A549 treated with RU486 at 1 μM for 4 hours (cell line): ENCODE results near the gene KRTAP1-3. TPM values are rescaled to one million over a fixed set of nuclear protein-coding genes. Genes with fewer than 3 reads are reported as not detected.

Experiments used
- total RNA-seq: library from RNA; stranded (reverse); fragments of 200-300 nt; extraction: Qiagen RNA extraction; gene quantifications from 5 replicates; pipeline ENCODE4 v1.2.3, GENCODE V29; 2022; ENCODE audit warnings: low read depth

Gene KRTAP1-3
- total RNA-seq, result not detected in 5 replicates

DNA sequence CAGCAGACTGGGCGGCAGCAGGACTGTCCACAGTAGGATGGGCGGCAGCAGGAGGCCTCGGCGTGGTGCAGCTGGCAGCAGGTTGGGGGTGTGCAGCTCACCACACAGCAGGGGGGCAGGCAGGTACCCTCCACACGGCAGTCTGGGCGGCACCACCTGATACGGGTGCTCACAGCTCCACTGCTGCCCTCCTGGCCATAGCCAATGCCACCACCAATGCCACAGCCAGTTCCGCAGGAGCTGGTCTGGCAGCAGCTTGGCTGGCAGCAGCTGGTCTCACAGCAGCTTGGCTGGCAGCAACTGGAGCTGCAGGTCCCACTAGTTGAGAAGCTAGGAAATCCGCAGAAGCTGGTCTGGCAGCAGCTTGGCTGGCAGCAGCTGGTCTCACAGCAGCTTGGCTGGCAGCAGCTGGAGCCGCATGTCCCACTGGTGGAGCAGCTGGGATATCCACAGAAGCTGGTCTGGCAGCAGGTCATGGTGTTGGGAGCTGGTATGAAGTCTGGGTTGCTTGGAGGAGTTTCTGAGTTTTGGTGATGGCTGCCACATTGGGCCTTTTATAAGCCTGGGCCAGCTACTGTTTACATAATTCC, at the start of gene KRTAP1-3:
TSS of gene KRTAP1-3 (minus strand) at position 529 of the 590 bp plus-strand sequence. CDS start at position 476, 53 bp downstream.

DNA sequence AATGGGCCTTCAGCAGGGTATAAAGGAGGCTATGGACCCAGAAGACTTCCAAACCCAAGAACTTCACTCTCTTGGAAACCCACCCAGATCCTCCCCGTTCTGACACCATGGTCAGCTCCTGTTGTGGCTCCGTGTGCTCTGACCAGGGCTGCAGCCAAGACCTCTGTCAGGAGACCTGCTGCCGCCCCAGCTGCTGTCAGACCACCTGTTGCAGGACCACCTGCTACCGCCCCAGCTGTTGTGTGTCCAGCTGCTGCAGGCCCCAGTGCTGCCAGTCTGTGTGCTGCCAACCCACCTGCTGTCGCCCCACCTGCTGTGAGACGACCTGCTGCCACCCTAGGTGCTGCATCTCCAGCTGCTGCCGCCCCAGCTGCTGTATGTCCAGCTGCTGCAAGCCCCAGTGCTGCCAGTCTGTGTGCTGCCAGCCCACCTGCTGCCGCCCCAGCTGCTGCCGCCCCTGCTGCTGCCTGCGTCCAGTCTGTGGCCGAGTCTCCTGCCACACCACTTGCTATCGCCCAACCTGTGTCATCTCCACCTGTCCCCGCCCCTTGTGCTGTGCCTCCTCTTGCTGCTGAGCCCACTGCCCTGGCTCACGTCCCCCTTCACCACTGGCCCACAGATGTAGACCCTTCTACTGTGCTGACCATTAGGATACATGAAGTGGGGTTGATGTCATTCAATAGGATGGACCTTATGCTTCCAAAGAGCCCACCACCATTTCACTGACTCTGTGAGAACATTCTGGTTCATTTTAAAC, 49.6 kb upstream of the KRTAP1-3 start, which contains the start of gene KRTAP4-7:
TSS of gene KRTAP4-7 (plus strand) at position 51 of the 757 bp plus-strand sequence. CDS start at position 108, 57 bp downstream.

GRCh38 chr17:41065829-41066624, 31.4 kb upstream of the KRTAP1-3 start, which contains the start of gene KRTAP2-4:
Gene KRTAP2-4 (minus strand): TSS chr17:41065879. CDS start chr17:41065845, 34 bp downstream.

DNA sequence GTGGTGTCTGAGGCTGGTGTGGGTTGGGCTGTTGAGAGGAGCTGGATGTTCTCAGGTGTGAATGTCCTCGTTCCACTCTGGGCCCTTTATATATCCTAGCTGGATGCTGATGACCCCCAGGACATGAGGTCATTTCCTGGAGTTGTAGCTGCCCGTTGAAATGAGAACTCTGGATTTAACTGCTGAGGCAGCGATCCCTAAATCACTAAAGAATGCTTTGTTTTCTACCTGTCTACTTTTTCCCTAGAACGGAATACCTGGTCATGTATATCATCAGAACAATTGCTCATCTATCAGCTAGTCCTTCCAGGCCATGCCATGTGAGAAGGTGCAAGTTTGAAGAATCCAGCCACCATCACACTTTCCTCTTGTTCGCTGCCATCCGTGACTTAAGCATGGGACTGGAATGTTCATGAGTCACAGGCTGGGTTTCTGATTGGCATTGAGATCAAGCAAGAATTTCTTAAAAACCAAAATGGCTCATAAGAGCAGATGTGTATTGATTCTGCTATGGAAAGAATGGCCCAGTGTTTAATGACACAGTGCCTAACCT, 25.5 kb upstream of the KRTAP1-3 start, which contains the start of gene KRTAP2-3:
TSS of gene KRTAP2-3 (minus strand) at position 63 of the 553 bp plus-strand sequence. CDS start 64 bp downstream, outside the sequence.

GRCh38 chr17:41055130-41055529, 20.5 kb upstream of the KRTAP1-3 start, which contains the start of gene KRTAP2-2:
Gene KRTAP2-2 (minus strand): TSS chr17:41055230. CDS start chr17:41055211, 19 bp downstream.

DNA sequence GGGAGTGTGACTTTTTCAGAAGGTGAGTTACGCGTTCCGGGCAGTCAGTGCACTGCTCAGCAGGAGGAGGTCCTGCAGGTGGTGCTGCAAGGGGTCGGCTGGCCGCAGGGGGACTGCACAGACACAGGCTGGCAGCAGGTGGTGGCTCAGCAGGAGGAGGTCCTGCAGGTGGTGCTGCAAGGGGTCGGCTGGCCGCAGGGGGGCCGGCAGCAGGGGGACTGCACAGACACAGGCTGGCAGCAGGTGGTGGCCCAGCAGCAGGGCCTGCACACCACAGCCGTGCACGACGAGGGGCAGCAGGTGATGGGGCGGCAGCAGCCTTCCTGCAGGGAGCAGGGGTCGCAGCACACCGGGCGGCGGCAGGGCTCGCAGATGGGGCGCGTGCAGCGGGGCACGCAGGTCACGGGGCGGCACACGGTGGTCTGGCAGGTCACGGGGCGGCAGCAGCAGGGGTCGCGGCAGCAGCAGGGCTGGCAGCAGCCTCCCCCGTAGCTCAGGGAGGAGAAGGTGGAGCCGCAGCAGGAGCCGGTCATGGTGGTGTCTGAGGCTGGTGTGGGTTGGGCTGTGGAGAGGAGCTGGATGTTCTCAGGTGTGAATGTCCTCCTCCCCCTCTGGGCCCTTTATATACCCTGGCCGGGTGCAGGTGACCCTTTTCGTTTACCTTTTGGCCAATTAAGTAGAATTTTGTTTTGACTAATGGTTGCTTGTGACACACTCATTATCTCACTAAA, 12.2 kb upstream of the KRTAP1-3 start, which contains the start of gene KRTAP2-1:
TSS of gene KRTAP2-1 (minus strand) at position 582 of the 731 bp plus-strand sequence. CDS start at position 533, 49 bp downstream.

DNA sequence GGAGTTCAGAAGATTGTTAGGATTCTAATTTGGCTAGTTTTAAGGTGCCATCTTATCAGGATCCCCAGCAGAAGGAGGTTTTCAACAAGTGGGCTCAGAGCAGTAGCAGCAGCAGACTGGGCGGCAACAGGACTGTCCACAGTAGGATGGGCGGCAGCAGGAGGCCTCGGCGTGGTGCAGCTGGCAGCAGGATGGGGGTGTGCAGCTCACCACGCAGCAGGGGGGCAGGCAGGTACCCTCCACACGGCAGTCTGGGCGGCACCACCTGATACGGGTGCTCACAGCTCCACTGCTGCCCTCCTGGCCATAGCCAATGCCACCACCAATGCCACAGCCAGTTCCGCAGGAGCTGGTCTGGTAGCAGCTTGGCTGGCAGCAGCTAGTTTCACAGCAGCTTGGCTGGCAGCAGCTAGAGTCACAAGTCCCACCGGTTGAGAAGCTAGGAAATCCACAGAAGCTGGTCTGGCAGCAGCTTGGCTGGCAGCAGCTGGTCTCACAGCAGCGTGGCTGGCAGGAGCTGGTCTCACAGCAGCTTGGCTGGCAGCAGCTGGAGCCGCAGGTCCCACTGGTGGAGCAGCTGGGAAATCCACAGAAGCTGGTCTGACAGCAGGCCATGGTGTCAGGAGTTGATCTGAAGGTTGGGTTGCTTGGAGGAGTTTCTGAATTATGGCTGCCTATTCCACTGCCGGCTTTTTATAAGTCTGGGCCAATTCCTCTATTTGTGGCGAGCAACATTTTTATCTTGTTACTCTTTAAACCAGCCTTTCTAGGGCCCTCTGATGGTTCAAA, 6.3 kb upstream of the KRTAP1-3 start, which contains the start of gene KRTAP1-1:
TSS of gene KRTAP1-1 (minus strand) at position 668 of the 789 bp plus-strand sequence. CDS start at position 615, 53 bp downstream.

DNA sequence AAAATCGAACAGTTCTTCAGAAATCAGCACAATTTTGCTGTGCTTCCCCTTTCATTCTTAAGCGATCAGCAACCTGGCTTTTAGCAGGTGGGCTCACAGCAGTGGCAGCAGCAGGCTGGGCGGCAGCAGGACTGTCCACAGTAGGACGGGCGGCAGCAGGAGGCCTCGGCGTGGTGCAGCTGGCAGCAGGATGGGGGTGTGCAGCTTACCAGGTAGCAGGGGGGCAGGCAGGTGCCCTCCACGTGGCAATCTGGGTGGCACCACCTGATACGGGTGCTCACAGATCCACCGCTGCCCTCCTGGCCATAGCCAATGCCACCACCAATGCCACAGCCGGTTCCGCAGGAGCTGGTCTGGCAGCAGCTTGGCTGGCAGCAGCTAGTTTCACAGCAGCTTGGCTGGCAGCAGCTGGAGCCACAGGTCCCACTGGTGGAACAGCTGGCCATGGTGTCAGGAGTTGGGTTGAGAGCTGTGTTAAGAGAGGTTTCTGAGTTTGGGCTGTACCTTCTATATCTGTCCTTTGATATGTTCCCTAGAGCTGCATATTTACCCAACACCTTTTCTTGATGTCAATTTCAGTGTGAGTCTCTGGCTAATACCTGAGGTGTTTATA, 4.9 kb downstream of the KRTAP1-3 start, which contains the start of gene KRTAP1-4:
TSS of gene KRTAP1-4 (minus strand) at position 563 of the 613 bp plus-strand sequence. CDS start at position 446, 117 bp downstream.

DNA sequence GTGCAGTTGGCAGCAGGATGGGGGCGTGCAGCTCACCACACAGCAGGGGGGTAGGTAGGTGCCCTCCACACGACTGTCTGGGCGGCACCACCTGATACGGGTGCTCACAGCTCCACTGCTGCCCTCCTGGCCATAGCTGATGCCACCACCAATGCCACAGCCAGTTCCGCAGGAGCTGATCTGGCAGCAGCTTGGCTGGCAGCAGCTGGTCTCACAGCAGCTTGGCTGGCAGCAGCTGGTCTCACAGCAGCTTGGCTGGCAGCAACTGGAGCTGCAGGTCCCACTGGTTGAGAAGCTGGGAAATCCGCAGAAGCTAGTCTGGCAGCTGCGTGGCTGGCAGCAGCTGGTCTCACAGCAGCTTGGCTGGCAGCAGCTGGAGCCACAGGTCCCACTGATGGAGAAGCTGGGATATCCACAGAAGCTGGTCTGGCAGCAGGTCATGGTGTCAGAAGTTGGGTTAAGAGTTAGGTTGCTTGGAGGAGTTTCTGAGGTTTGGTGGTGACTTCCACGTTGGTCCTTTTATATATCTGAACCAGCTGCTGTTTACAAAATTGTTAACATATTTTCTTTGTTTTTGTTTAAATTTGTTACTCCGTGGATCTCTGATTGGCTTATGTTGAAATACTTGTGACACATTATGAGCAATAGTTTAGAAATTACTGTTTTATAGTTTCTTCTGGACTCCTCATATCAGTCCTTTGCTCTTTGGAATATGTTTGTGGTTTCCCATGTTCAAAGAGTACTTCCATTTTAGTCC, 7.8 kb downstream of the KRTAP1-3 start, which contains the start of gene KRTAP1-5:
TSS of gene KRTAP1-5 (minus strand) at position 494 of the 757 bp plus-strand sequence. CDS start at position 441, 53 bp downstream.

GRCh38 chr17:41008811-41009210, 25.9 kb downstream of the KRTAP1-3 start, which contains the start of gene KRTAP3-1:
Gene KRTAP3-1 (minus strand): TSS chr17:41009128. CDS start chr17:41009074, 54 bp downstream.

DNA sequence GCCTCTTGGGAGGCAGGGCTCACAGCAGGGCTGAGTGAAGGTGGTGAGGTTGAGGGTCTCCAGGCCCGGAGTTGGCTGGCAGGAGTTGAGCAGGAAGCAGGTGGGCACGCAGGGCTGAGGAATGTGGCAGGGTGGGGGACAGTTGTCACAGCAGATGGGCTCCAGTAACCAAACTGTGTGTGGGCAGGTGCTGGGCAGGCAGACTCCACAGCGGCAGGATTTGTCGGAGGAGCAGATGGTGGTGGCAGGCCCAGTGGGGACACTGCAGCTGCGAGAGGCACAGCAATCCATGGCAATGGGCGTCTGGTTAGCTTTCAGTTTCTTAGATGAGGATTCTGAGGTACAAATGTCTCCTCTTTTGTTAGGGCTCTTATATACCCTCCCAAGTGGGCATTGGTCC, 35.1 kb downstream of the KRTAP1-3 start, which contains the start of gene KRTAP3-2:
TSS of gene KRTAP3-2 (minus strand) at position 344 of the 400 bp plus-strand sequence. CDS start at position 291, 53 bp downstream.

DNA sequence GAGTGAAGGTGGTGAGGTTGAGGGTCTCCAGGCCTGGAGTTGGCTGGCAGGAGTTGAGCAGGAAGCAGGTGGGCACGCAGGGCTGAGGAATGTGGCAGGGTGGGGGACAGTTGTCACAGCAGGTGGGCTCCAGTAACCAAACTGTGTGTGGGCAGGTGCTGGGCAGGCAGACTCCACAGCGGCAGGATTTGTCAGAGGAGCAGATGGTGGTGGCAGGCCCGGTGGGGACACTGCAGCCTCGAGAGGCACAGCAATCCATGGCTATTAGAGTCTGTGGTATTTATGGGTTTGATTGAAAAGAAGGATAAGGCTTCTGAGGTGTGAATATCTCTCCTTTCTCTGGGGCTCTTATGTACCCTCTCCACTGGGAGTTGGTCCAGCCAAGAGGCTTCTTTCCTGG, 40.8 kb downstream of the KRTAP1-3 start, which contains the start of gene KRTAP3-3:
TSS of gene KRTAP3-3 (minus strand) at position 326 of the 400 bp plus-strand sequence. CDS start at position 259, 67 bp downstream.

GRCh38 chr17:40984226-40984625, 50.4 kb downstream of the KRTAP1-3 start, which contains the start of gene KRT40:
Gene KRT40 (minus strand): TSS chr17:40984326. CDS start chr17:40984273, 53 bp downstream.

Other genes starting within 250 kb of the KRTAP1-3 start
- gene KRT28, start 234.9 kb downstream of the KRTAP1-3 start, total RNA-seq, result not detected in 5 replicates
- gene KRT10, start 212.3 kb downstream of the KRTAP1-3 start, total RNA-seq, result 89.0 to 122 TPM (median 115 TPM) in 5 replicates
- gene KRT12, start 167.7 kb downstream of the KRTAP1-3 start, total RNA-seq, result not detected in 5 replicates
- 0.17 to 0.43 TPM (median 0.28 TPM) in 5 replicates for gene KRT20, start 149.6 kb downstream of the KRTAP1-3 start, total RNA-seq
- gene KRT23, start 97.2 kb downstream of the KRTAP1-3 start, total RNA-seq, result 0.06 to 0.30 TPM (median 0.08 TPM) in 3 of 5 replicates, not detected in the others
- not detected in 5 replicates for gene KRT39, start 67.9 kb downstream of the KRTAP1-3 start, total RNA-seq
- not detected in 5 replicates for gene KRT40, start 50.5 kb downstream of the KRTAP1-3 start, total RNA-seq
- gene KRTAP3-3, start 40.7 kb downstream of the KRTAP1-3 start, total RNA-seq, result not detected in 5 replicates
- 0.36 to 0.50 TPM (median 0.42 TPM) in 3 of 5 replicates, not detected in the others for gene KRTAP3-2, start 35.0 kb downstream of the KRTAP1-3 start, total RNA-seq
- gene KRTAP3-1, start 25.7 kb downstream of the KRTAP1-3 start, total RNA-seq, result not detected in 5 replicates
- gene KRTAP1-5, start 7.7 kb downstream of the KRTAP1-3 start, total RNA-seq, result not detected in 5 replicates
- gene KRTAP1-4, start 4.7 kb downstream of the KRTAP1-3 start, total RNA-seq, result not detected in 5 replicates
- not detected in 5 replicates for gene KRTAP1-1, start 6.6 kb upstream of the KRTAP1-3 start, total RNA-seq
- not detected in 5 replicates for gene KRTAP2-1, start 12.4 kb upstream of the KRTAP1-3 start, total RNA-seq
- gene KRTAP2-2, start 20.4 kb upstream of the KRTAP1-3 start, total RNA-seq, result not detected in 5 replicates
- gene KRTAP2-3, start 25.2 kb upstream of the KRTAP1-3 start, total RNA-seq, result not detected in 5 replicates
- gene KRTAP2-4, start 31.0 kb upstream of the KRTAP1-3 start, total RNA-seq, result not detected in 5 replicates
- not detected in 5 replicates for gene KRTAP4-7, start 49.3 kb upstream of the KRTAP1-3 start, total RNA-seq
- 0.08 TPM in 1 of 5 replicates, not detected in the others for gene KRTAP4-8, start 63.3 kb upstream of the KRTAP1-3 start, total RNA-seq
- not detected in 5 replicates for gene KRTAP4-16, start 67.3 kb upstream of the KRTAP1-3 start, total RNA-seq
- gene KRTAP4-9, start 70.5 kb upstream of the KRTAP1-3 start, total RNA-seq, result not detected in 5 replicates
- not detected in 5 replicates for gene KRTAP4-11, start 83.5 kb upstream of the KRTAP1-3 start, total RNA-seq
- gene KRTAP4-12, start 89.3 kb upstream of the KRTAP1-3 start, total RNA-seq, result not detected in 5 replicates
- not detected in 5 replicates for gene KRTAP4-6, start 105.7 kb upstream of the KRTAP1-3 start, total RNA-seq
- gene KRTAP4-5, start 115.0 kb upstream of the KRTAP1-3 start, total RNA-seq, result not detected in 5 replicates
- not detected in 5 replicates for gene KRTAP4-4, start 125.9 kb upstream of the KRTAP1-3 start, total RNA-seq
- gene KRTAP4-3, start 133.3 kb upstream of the KRTAP1-3 start, total RNA-seq, result not detected in 5 replicates
- gene KRTAP4-2, start 143.3 kb upstream of the KRTAP1-3 start, total RNA-seq, result not detected in 5 replicates
- gene KRTAP4-1, start 150.0 kb upstream of the KRTAP1-3 start, total RNA-seq, result 0.17 to 0.25 TPM (median 0.24 TPM) in 4 of 5 replicates, not detected in the other
- gene KRTAP9-1, start 155.0 kb upstream of the KRTAP1-3 start, total RNA-seq, result not detected in 5 replicates
- gene KRTAP9-2, start 191.8 kb upstream of the KRTAP1-3 start, total RNA-seq, result not detected in 5 replicates
- not detected in 5 replicates for gene KRTAP9-3, start 197.6 kb upstream of the KRTAP1-3 start, total RNA-seq
- gene KRTAP9-8, start 203.1 kb upstream of the KRTAP1-3 start, total RNA-seq, result not detected in 5 replicates
- gene KRTAP9-4, start 214.8 kb upstream of the KRTAP1-3 start, total RNA-seq, result not detected in 5 replicates
- not detected in 5 replicates for gene KRTAP9-9, start 220.5 kb upstream of the KRTAP1-3 start, total RNA-seq
- gene KRTAP9-6, start 230.5 kb upstream of the KRTAP1-3 start, total RNA-seq, result not detected in 5 replicates
- not detected in 5 replicates for gene KRTAP9-7, start 240.8 kb upstream of the KRTAP1-3 start, total RNA-seq